ENCODE measurements around the gene PAQR9.

Gene PAQR9

GRCh38 chr3:142960322-142960850 is 3.1 kb downstream of the PAQR9 start:
- TF ChIP-seq POLR2AphosphoS5 (IDR thresholded peaks at IDR 0.05; ENCODE audit: low read depth, low read length), result no peak
- no peak for TF ChIP-seq POU2F2 (IDR thresholded peaks at IDR 0.05; ENCODE audit: low read depth, low read length)
- TF ChIP-seq PAX5 (IDR thresholded peaks at IDR 0.05; ENCODE audit: insufficient read depth, low read length, severe bottlenecking), result no peak
- no peak for TF ChIP-seq TAF1 (IDR thresholded peaks at IDR 0.05; ENCODE audit: low read depth, low read length)
- TF ChIP-seq SPI1 (IDR thresholded peaks at IDR 0.05; ENCODE audit: low read depth, low read length), result no peak
- TF ChIP-seq POLR2A (IDR thresholded peaks at IDR 0.05; ENCODE audit: low read depth, low read length), result no peak
- no peak for FAIRE-seq
- no peak for DNase-seq (ENCODE audit: insufficient read length, low spot score)

- DNase-seq (ENCODE audit: insufficient read length, low spot score) (no peak), FAIRE-seq (no peak)
- TF ChIP-seq POU2F2 (IDR thresholded peaks at IDR 0.05; ENCODE audit: low read depth, low read length), result no peak
Measured at GRCh38 chr3:142958707-142959106, 4.8 kb downstream of the PAQR9 start.

GRCh38 chr3:142953443-142953842 is 10.0 kb downstream of the PAQR9 start:
- FAIRE-seq, result no peak
- no peak for TF ChIP-seq POU2F2 (IDR thresholded peaks at IDR 0.05; ENCODE audit: low read depth, low read length)
- TF ChIP-seq SPI1 (IDR thresholded peaks at IDR 0.05; ENCODE audit: low read depth, low read length), result no peak
- no peak for TF ChIP-seq TAF1 (IDR thresholded peaks at IDR 0.05; ENCODE audit: low read depth, low read length)
- TF ChIP-seq PAX5 (IDR thresholded peaks at IDR 0.05; ENCODE audit: insufficient read depth, low read length, severe bottlenecking), result no peak
- no peak for TF ChIP-seq POLR2AphosphoS5 (IDR thresholded peaks at IDR 0.05; ENCODE audit: low read depth, low read length)
- no peak for TF ChIP-seq POLR2A (IDR thresholded peaks at IDR 0.05; ENCODE audit: low read depth, low read length)
- no peak for DNase-seq (ENCODE audit: insufficient read length, low spot score)

- TF ChIP-seq POU2F2 (IDR thresholded peaks at IDR 0.05; ENCODE audit: low read depth, low read length), result no peak
- no peak for TF ChIP-seq POLR2A (IDR thresholded peaks at IDR 0.05; ENCODE audit: low read depth, low read length)
- no peak for TF ChIP-seq SPI1 (IDR thresholded peaks at IDR 0.05; ENCODE audit: low read depth, low read length)
- TF ChIP-seq TAF1 (IDR thresholded peaks at IDR 0.05; ENCODE audit: low read depth, low read length), result no peak
- TF ChIP-seq POLR2AphosphoS5 (IDR thresholded peaks at IDR 0.05; ENCODE audit: low read depth, low read length), result no peak
- TF ChIP-seq PAX5 (IDR thresholded peaks at IDR 0.05; ENCODE audit: insufficient read depth, low read length, severe bottlenecking), result no peak
- DNase-seq (ENCODE audit: insufficient read length, low spot score) (no peak), FAIRE-seq (no peak)
Measured at GRCh38 chr3:142952272-142953193, 10.9 kb downstream of the PAQR9 start.

- TF ChIP-seq POLR2A (IDR thresholded peaks at IDR 0.05; ENCODE audit: low read depth, low read length) (no peak), SPI1 (IDR thresholded peaks at IDR 0.05; ENCODE audit: low read depth, low read length) (no peak), POLR2AphosphoS5 (IDR thresholded peaks at IDR 0.05; ENCODE audit: low read depth, low read length) (no peak), PAX5 (IDR thresholded peaks at IDR 0.05; ENCODE audit: insufficient read depth, low read length, severe bottlenecking) (no peak), POU2F2 (IDR thresholded peaks at IDR 0.05; ENCODE audit: low read depth, low read length) (no peak), TAF1 (IDR thresholded peaks at IDR 0.05; ENCODE audit: low read depth, low read length) (no peak)
- FAIRE-seq (no peak), DNase-seq (ENCODE audit: insufficient read length, low spot score) (no peak)
Measured at GRCh38 chr3:142951794-142952193, 11.7 kb downstream of the PAQR9 start.

- FAIRE-seq, result no peak
- DNase-seq (ENCODE audit: insufficient read length, low spot score), result no peak
- TF ChIP-seq POLR2AphosphoS5 (IDR thresholded peaks at IDR 0.05; ENCODE audit: low read depth, low read length) (no peak), POU2F2 (IDR thresholded peaks at IDR 0.05; ENCODE audit: low read depth, low read length) (no peak), POLR2A (IDR thresholded peaks at IDR 0.05; ENCODE audit: low read depth, low read length) (no peak), TAF1 (IDR thresholded peaks at IDR 0.05; ENCODE audit: low read depth, low read length) (no peak), PAX5 (IDR thresholded peaks at IDR 0.05; ENCODE audit: insufficient read depth, low read length, severe bottlenecking) (no peak)
Measured at GRCh38 chr3:142950972-142951371, 12.5 kb downstream of the PAQR9 start.

GRCh38 chr3:142947799-142948575 is 15.5 kb downstream of the PAQR9 start:
- no peak for DNase-seq (ENCODE audit: insufficient read length, low spot score)
- no peak for TF ChIP-seq PAX5 (IDR thresholded peaks at IDR 0.05; ENCODE audit: insufficient read depth, low read length, severe bottlenecking)
- no peak for TF ChIP-seq SPI1 (IDR thresholded peaks at IDR 0.05; ENCODE audit: low read depth, low read length)
- no peak for TF ChIP-seq POU2F2 (IDR thresholded peaks at IDR 0.05; ENCODE audit: low read depth, low read length)
- TF ChIP-seq POLR2AphosphoS5 (IDR thresholded peaks at IDR 0.05; ENCODE audit: low read depth, low read length), result no peak
- TF ChIP-seq POLR2A (IDR thresholded peaks at IDR 0.05; ENCODE audit: low read depth, low read length), result no peak
- TF ChIP-seq TAF1 (IDR thresholded peaks at IDR 0.05; ENCODE audit: low read depth, low read length), result no peak
- FAIRE-seq, result no peak

- TF ChIP-seq POLR2AphosphoS5 (IDR thresholded peaks at IDR 0.05; ENCODE audit: low read depth, low read length), result no peak
- no peak for TF ChIP-seq PAX5 (IDR thresholded peaks at IDR 0.05; ENCODE audit: insufficient read depth, low read length, severe bottlenecking)
- no peak for TF ChIP-seq TAF1 (IDR thresholded peaks at IDR 0.05; ENCODE audit: low read depth, low read length)
- no peak for TF ChIP-seq SPI1 (IDR thresholded peaks at IDR 0.05; ENCODE audit: low read depth, low read length)
- TF ChIP-seq POU2F2 (IDR thresholded peaks at IDR 0.05; ENCODE audit: low read depth, low read length), result no peak
- no peak for TF ChIP-seq POLR2A (IDR thresholded peaks at IDR 0.05; ENCODE audit: low read depth, low read length)
- FAIRE-seq (no peak), DNase-seq (ENCODE audit: insufficient read length, low spot score) (no peak)
Measured at GRCh38 chr3:142947352-142947751, 16.1 kb downstream of the PAQR9 start.

GRCh38 chr3:142946861-142947260 is 16.6 kb downstream of the PAQR9 start:
- no peak for FAIRE-seq
- DNase-seq (ENCODE audit: insufficient read length, low spot score), result no peak
- TF ChIP-seq PAX5 (IDR thresholded peaks at IDR 0.05; ENCODE audit: insufficient read depth, low read length, severe bottlenecking), result no peak

All from GM12891 (cell line).